ENCODE results near the gene ABCC5.
"Not testable (repeated sequence)": the region's sequence is repeated elsewhere in the genome, so short reads cannot be mapped to it uniquely, and the experiment has no call there.

The ABCC5 gene

GRCh38 chr3:184017672-184018423, at the start of gene ABCC5:
ABCC5 (minus strand) TSS chr3:184017884; CDS start chr3:184014392, 3,492 bp downstream.
- peak; percentile 71 to 78 for DNase-seq (ENCODE audit: low read depth in 2 of 2)

GRCh38 chr3:184066211-184066610, 48.5 kb upstream of the ABCC5 start:
- DNase-seq (ENCODE audit: low read depth in 2 of 2), result no peak

GRCh38 chr3:184062637-184063036, 45.0 kb upstream of the ABCC5 start:
- no peak for DNase-seq (ENCODE audit: low read depth in 2 of 2)

GRCh38 chr3:184059424-184059823, 41.7 kb upstream of the ABCC5 start:
- no peak for DNase-seq (ENCODE audit: low read depth in 2 of 2)

GRCh38 chr3:184058029-184058428, 40.3 kb upstream of the ABCC5 start:
- DNase-seq (ENCODE audit: low read depth in 2 of 2), result no peak

- no peak for DNase-seq (ENCODE audit: low read depth in 2 of 2)
Measured at GRCh38 chr3:184052767-184053166, 35.1 kb upstream of the ABCC5 start, which contains the start of gene HTR3C. HTR3C (plus strand) TSS chr3:184053047; CDS start chr3:184053081, 34 bp downstream.

GRCh38 chr3:184050217-184050847, 32.6 kb upstream of the ABCC5 start:
- no peak for DNase-seq (ENCODE audit: low read depth in 2 of 2)

- no peak for DNase-seq (ENCODE audit: low read depth in 2 of 2)
Measured at GRCh38 chr3:184045995-184046394, 28.3 kb upstream of the ABCC5 start.

- no peak for DNase-seq (ENCODE audit: low read depth in 2 of 2)
Measured at GRCh38 chr3:184042617-184043016, 24.9 kb upstream of the ABCC5 start.

GRCh38 chr3:184040010-184040409, 22.3 kb upstream of the ABCC5 start:
- DNase-seq (ENCODE audit: low read depth in 2 of 2), result no peak

GRCh38 chr3:184039414-184039813, 21.7 kb upstream of the ABCC5 start:
- DNase-seq (ENCODE audit: low read depth in 2 of 2), result no peak

GRCh38 chr3:184038307-184038706, 20.6 kb upstream of the ABCC5 start:
- DNase-seq (ENCODE audit: low read depth in 2 of 2), result not testable (repeated sequence)

GRCh38 chr3:184037816-184038215, 20.1 kb upstream of the ABCC5 start:
- DNase-seq (ENCODE audit: low read depth in 2 of 2), result no peak

- DNase-seq (ENCODE audit: low read depth in 2 of 2), result no peak
Measured at GRCh38 chr3:184031187-184031792, 13.6 kb upstream of the ABCC5 start, which contains the start of gene HTR3D. HTR3D (plus strand) TSS chr3:184031742; CDS start chr3:184031742, 0 bp downstream.

GRCh38 chr3:184030536-184030935, 12.9 kb upstream of the ABCC5 start:
- no peak for DNase-seq (ENCODE audit: low read depth in 2 of 2)

- DNase-seq (ENCODE audit: low read depth in 2 of 2), result no peak
Measured at GRCh38 chr3:184029443-184029842, 11.8 kb upstream of the ABCC5 start.

GRCh38 chr3:184028275-184028890, 10.7 kb upstream of the ABCC5 start:
- not testable (repeated sequence) for DNase-seq (ENCODE audit: low read depth in 2 of 2)

GRCh38 chr3:184025256-184025655, 7.6 kb upstream of the ABCC5 start:
- not testable (repeated sequence) for DNase-seq (ENCODE audit: low read depth in 2 of 2)

GRCh38 chr3:184022323-184022722, 4.6 kb upstream of the ABCC5 start:
- DNase-seq (ENCODE audit: low read depth in 2 of 2), result no peak

- DNase-seq (ENCODE audit: low read depth in 2 of 2), result no peak
Measured at GRCh38 chr3:184018424-184018973, 815 bp upstream of the ABCC5 start.

GRCh38 chr3:184016811-184017671, 643 bp downstream of the ABCC5 start:
- DNase-seq (ENCODE audit: low read depth in 2 of 2), result peak; percentile 14 to 39
